ENCODE data around the gene TMEM178B. TPM values are rescaled to one million over a fixed set of nuclear protein-coding genes. Genes with fewer than 3 reads are reported as not detected.

TMEM178B gene
- total and polyA plus RNA-seq, 9 donors = 0.10 to 1.6 (median 0.30) TPM

DNA sequence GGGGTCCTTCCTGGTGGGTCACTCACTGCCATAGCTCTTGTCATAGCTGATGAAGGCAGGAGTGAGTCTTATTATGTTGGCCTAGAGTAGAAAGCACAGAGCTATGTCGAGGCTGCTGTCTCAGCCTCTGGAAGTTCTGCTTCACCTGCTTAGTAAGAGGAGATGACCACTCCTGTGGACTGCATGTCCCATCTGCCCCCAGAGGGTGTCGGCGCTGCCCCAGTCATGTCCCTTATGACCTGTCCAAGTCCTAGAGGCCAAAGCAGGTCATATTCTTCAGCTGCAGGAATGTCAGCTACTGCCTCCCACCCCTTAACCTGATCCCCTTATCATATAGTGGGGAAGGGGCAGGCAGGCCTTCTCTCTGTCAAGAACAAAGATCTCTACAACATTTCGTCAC lies 405.0 kb downstream of the TMEM178B start:
- TF ChIP-seq EP300 (IDR thresholded peaks at IDR 0.05) (no peak), POLR2A (IDR thresholded peaks at IDR 0.05) (no peak)
- TF ChIP-seq, protein P1, sequence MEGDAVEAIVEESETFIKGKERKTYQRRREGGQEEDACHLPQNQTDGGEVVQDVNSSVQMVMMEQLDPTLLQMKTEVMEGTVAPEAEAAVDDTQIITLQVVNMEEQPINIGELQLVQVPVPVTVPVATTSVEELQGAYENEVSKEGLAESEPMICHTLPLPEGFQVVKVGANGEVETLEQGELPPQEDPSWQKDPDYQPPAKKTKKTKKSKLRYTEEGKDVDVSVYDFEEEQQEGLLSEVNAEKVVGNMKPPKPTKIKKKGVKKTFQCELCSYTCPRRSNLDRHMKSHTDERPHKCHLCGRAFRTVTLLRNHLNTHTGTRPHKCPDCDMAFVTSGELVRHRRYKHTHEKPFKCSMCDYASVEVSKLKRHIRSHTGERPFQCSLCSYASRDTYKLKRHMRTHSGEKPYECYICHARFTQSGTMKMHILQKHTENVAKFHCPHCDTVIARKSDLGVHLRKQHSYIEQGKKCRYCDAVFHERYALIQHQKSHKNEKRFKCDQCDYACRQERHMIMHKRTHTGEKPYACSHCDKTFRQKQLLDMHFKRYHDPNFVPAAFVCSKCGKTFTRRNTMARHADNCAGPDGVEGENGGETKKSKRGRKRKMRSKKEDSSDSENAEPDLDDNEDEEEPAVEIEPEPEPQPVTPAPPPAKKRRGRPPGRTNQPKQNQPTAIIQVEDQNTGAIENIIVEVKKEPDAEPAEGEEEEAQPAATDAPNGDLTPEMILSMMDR (IDR thresholded peaks at IDR 0.05) = no peak

DNA sequence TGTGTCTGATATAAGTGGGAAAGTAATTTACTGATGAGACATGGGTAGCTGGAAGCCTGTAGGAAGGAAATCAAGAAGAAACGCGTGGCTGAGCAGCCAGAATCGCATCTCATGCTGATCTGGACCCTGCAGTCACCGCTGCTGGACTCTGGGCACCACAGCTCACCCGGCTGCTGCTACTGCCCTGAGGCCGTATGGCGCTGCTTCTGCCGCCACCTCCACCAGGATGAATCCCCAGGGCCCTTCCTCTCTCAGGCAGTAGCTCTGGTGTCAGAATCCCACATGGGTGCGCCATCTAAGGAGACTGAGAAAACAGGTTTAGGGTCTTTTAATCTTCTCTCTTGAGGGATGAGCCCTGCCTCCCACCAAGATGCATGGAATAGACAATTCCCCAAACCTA lies 407.1 kb downstream of the TMEM178B start:
- H3K36me3 ChIP-seq = no peaks in the 10 kb centered on the region
- H3K9me3 ChIP-seq = no peaks in the 10 kb centered on the region
- DNase-seq = no peak
- 84 to 88% (median 88%) methylated on average over 9 of the region's 9 CpGs for WGBS, 3 donors
- no peak for TF ChIP-seq POLR2A (IDR thresholded peaks at IDR 0.05)
- TF ChIP-seq EP300 (IDR thresholded peaks at IDR 0.05) = no peak
- TF ChIP-seq, protein P1 (IDR thresholded peaks at IDR 0.05) = no peak
- H3K4me3 ChIP-seq = no peak overlapping the region
- intact Hi-C loops (cut with DNase I) = no loop called here
- H3K27ac ChIP-seq = no peak overlapping the region
- H3K27me3 ChIP-seq = no peaks in the 10 kb centered on the region
- no peaks in the 10 kb centered on the region for H3K4me1 ChIP-seq (ENCODE audit: insufficient read depth)

More for the DNA sequence above, 405.0 kb downstream of the TMEM178B start:
- WGBS, 3 donors = 87 to 95% (median 94%) methylated on average over 4 of the region's 4 CpGs
- Histone ChIP-seq H3K27ac (no peak overlapping the region), H3K27me3 (no peaks in the 10 kb centered on the region), H3K9me3 (no peaks in the 10 kb centered on the region), H3K4me3 (no peak overlapping the region), H3K4me1 (ENCODE audit: insufficient read depth) (no peaks in the 10 kb centered on the region), H3K36me3 (no peaks in the 10 kb centered on the region)
- DNase-seq = no peak
- intact Hi-C loops (cut with DNase I) = no loop called here

DNA sequence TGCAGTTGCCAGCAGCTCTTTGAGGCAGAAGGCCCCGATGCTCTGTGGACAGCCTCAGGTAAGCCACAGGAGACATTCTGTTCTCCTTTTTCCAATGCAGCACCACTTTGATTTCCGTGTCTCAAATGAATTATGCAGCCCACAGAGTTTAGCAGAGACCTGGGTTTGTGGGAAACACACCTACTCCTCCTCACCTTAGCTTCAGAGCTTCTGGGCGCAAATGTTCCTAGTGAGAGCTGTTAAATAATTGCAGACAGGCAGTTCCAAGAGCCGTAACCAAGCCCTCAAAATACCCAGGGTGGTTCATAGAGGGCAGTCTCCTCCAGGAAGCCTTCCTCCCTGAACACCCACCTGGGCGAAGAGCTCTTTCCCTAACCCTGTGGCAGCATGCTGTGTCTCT lies 408.1 kb downstream of the TMEM178B start:
- Histone ChIP-seq H3K27ac (no peak overlapping the region), H3K4me3 (no peak overlapping the region), H3K36me3 (no peaks in the 10 kb centered on the region), H3K27me3 (no peaks in the 10 kb centered on the region), H3K4me1 (ENCODE audit: insufficient read depth) (no peaks in the 10 kb centered on the region), H3K9me3 (no peaks in the 10 kb centered on the region)
- intact Hi-C loops (cut with DNase I) = no loop called here
- 81 to 84% (median 81%) methylated on average over 5 of the region's 5 CpGs for WGBS, 3 donors
- TF ChIP-seq POLR2A (IDR thresholded peaks at IDR 0.05) (no peak), EP300 (IDR thresholded peaks at IDR 0.05) (no peak)
- TF ChIP-seq, protein P1 (IDR thresholded peaks at IDR 0.05) = no peak
- DNase-seq = no peak

DNA sequence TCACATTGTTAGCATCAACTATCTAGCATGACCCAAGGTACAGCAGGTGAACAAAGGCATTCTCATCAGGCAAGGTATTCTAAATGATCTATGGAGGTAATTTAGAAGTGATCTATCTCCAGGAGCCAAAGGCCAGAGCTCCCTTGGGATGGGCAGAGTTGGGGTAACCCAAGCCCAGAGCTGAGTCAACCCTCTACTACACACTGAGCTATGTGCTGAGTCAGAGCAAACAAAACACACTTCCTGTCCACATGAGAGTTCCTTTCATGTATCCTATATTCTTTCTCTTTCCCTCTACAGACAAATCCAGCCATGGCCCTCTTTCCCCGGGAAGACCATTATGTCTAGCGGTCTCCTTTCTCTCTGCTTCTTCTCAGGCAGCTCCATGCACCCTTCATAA lies 409.2 kb downstream of the TMEM178B start:
- Histone ChIP-seq H3K36me3 (no peaks in the 10 kb centered on the region), H3K4me3 (no peak overlapping the region), H3K27ac (no peak overlapping the region), H3K4me1 (ENCODE audit: insufficient read depth) (no peaks in the 10 kb centered on the region), H3K27me3 (no peaks in the 10 kb centered on the region), H3K9me3 (no peaks in the 10 kb centered on the region)
- WGBS, 3 donors = 89 to 97% (median 95%) methylated on average over 2 of the region's 2 CpGs
- no peak for TF ChIP-seq POLR2A (IDR thresholded peaks at IDR 0.05)
- TF ChIP-seq, protein P1 (IDR thresholded peaks at IDR 0.05) = no peak
- no peak for TF ChIP-seq EP300 (IDR thresholded peaks at IDR 0.05)
- no peak for DNase-seq
- intact Hi-C loops (cut with DNase I) = no loop called here

All from ovary (tissue), 9 donors.